ENCODE results near the gene ETV3L. TPM values are rescaled to one million over a fixed set of nuclear protein-coding genes. Genes with fewer than 3 reads are reported as not detected.

The ETV3L gene
- total RNA-seq, 2 donors from 2014 or later, result 0.26 TPM; not detected in 1

DNA sequence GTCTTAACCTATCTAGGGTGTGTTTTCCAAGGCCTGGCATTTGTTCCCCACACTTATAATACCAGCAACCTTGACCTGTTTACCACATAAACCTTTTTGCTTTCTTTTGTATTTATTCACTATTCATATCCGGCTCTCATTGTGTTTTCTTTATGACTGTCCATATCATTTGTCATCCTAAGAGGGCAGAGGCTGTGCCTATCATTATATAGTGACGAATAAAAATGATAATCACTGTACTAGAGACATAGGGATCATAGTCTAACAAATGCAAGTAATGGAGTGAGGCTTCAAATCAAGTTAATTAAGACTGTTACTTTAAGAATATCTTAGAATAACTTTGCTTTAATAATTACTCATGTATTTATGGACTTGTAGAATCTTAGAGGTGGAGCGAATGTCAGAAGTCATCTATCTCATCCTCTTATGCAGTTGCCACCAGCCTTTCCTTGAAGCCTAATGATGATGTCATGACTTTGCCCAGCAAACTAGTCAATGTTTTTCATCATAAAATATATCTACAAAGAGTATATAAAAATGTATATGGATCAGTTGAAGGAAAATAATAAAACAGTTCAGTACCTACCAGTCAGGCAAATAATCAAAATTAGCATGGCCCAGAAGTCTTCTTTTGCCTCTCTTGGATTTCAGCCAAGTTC, 43.3 kb upstream of the ETV3L start:
- WGBS, 2 experiments (ENCODE audit: insufficient coverage in 1 of 2, insufficient read length in 1 of 2), result 90 to 92% methylated on average over 2 to 3 of the region's 3 CpGs
- H3K4me3 Mint-ChIP-seq, result no peak overlapping the region

DNA sequence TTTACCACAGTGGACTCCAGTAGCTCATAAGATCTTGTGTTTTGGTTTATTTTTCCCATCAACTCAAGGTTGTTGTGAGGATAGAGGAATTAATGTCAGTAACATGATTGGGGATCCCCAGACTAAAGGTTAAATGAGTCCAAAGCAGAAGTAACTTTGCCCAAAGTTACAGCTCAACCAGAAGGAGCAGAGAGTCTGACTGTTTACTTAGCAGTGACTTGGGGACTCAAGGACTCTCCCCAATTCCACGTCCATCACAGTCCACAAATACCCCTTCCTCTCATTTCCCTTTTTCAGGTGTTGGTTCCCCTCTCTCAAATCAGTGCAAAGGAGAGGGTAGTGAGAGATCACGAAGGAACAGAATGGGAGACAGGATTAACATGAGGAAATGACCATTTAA, 42.6 kb upstream of the ETV3L start:
- Histone ChIP-seq H3K4me3 (ENCODE audit: low read length) (no peak overlapping the region), H3K27me3 (ENCODE audit: control insufficient read depth, insufficient read depth, low read length, poor library complexity, severe bottlenecking) (no peaks in the 10 kb centered on the region), H3K27ac (ENCODE audit: low read depth, low read length) (no peak overlapping the region), H3K9ac (ENCODE audit: extremely low read depth, low read length, poor library complexity, severe bottlenecking) (no peak overlapping the region), H3K4me1 (ENCODE audit: control insufficient read depth, insufficient read depth, low read length) (peaks cover 20% of the 10 kb centered on the region), H3K9me3 (ENCODE audit: control insufficient read depth, low read length) (no peaks in the 10 kb centered on the region), H3K36me3 (ENCODE audit: control insufficient read depth, insufficient read depth, low read length) (no peaks in the 10 kb centered on the region)
- H3K27me3 Mint-ChIP-seq (ENCODE audit: insufficient read depth), result no peaks in the 10 kb centered on the region
- 62% methylated on average over 2 of the region's 2 CpGs; no CpG with 5 or more reads in 1 of the 2 experiments for WGBS, 2 experiments (ENCODE audit: insufficient coverage in 1 of 2, insufficient read length in 1 of 2)
- H3K36me3 Mint-ChIP-seq (ENCODE audit: low read depth), result no peaks in the 10 kb centered on the region
- no peak for DNase-seq
- H3K4me1 Mint-ChIP-seq, result peaks cover 54% of the 10 kb centered on the region
- H3K9me3 Mint-ChIP-seq, result no peaks in the 10 kb centered on the region
- TF ChIP-seq, protein P1, sequence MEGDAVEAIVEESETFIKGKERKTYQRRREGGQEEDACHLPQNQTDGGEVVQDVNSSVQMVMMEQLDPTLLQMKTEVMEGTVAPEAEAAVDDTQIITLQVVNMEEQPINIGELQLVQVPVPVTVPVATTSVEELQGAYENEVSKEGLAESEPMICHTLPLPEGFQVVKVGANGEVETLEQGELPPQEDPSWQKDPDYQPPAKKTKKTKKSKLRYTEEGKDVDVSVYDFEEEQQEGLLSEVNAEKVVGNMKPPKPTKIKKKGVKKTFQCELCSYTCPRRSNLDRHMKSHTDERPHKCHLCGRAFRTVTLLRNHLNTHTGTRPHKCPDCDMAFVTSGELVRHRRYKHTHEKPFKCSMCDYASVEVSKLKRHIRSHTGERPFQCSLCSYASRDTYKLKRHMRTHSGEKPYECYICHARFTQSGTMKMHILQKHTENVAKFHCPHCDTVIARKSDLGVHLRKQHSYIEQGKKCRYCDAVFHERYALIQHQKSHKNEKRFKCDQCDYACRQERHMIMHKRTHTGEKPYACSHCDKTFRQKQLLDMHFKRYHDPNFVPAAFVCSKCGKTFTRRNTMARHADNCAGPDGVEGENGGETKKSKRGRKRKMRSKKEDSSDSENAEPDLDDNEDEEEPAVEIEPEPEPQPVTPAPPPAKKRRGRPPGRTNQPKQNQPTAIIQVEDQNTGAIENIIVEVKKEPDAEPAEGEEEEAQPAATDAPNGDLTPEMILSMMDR (conservative IDR thresholded peaks at IDR 0.05), result no peak
- H3K4me3 Mint-ChIP-seq, result no peak overlapping the region
- H3K27ac Mint-ChIP-seq, result no peak overlapping the region

More for the DNA sequence above, 43.3 kb upstream of the ETV3L start:
- no peaks in the 10 kb centered on the region for H3K36me3 ChIP-seq (ENCODE audit: control insufficient read depth, insufficient read depth, low read length)
- Mint-ChIP-seq H3K27me3 (ENCODE audit: insufficient read depth) (no peaks in the 10 kb centered on the region), H3K4me1 (peaks cover 55% of the 10 kb centered on the region), H3K9me3 (no peaks in the 10 kb centered on the region), H3K36me3 (ENCODE audit: low read depth) (no peaks in the 10 kb centered on the region), H3K27ac (no peak overlapping the region)
- no peak for DNase-seq
- H3K4me3 ChIP-seq (ENCODE audit: low read length), result no peak overlapping the region
- no peak overlapping the region for H3K9ac ChIP-seq (ENCODE audit: extremely low read depth, low read length, poor library complexity, severe bottlenecking)
- H3K27me3 ChIP-seq (ENCODE audit: control insufficient read depth, insufficient read depth, low read length, poor library complexity, severe bottlenecking), result no peaks in the 10 kb centered on the region
- no peak overlapping the region for H3K27ac ChIP-seq (ENCODE audit: low read depth, low read length)
- TF ChIP-seq, protein P1 (conservative IDR thresholded peaks at IDR 0.05), result no peak
- peaks cover 20% of the 10 kb centered on the region for H3K4me1 ChIP-seq (ENCODE audit: control insufficient read depth, insufficient read depth, low read length)
- no peaks in the 10 kb centered on the region for H3K9me3 ChIP-seq (ENCODE audit: control insufficient read depth, low read length)

DNA sequence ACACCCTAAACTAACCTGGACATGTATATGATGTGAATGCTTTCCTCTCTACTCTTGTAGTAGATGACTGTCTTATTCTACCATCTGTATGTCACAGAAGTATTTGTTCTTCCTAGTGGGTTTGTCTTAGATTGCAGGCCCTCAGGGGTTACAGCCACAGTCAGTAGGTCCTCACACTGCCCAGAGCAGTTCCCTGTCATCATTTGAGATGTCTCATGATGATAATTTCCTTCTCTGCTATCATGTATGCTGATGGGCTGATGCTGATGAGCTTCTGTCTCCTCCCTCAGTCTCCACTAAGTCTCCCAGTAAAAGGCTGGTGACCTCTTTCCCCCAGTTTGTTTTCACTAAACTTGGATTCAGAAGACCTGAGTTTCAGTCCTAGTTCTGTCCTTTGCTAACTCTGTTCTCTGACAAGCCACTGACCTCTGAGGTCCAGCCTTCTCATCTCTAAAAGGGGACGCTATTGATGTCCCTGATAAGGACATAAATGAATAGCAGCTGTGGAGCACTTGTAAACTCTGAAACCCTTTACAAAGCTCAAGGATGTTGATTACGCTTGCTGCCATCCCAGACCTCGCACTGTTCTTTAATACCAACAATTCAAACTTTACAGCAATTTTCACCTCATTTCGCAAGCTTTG, 41.7 kb upstream of the ETV3L start:
- 80 to 86% methylated on average over 2 to 4 of the region's 4 CpGs for WGBS, 2 experiments (ENCODE audit: insufficient coverage in 1 of 2, insufficient read length in 1 of 2)
- TF ChIP-seq, protein P1 (conservative IDR thresholded peaks at IDR 0.05), result no peak
- no peaks in the 10 kb centered on the region for H3K27me3 ChIP-seq (ENCODE audit: control insufficient read depth, insufficient read depth, low read length, poor library complexity, severe bottlenecking)
- Mint-ChIP-seq H3K27me3 (ENCODE audit: insufficient read depth) (no peaks in the 10 kb centered on the region), H3K36me3 (ENCODE audit: low read depth) (no peaks in the 10 kb centered on the region), H3K4me1 (peaks cover 62% of the 10 kb centered on the region), H3K27ac (peak overlapping the region; percentile 56), H3K4me3 (no peak overlapping the region), H3K9me3 (no peaks in the 10 kb centered on the region)
- no peaks in the 10 kb centered on the region for H3K9me3 ChIP-seq (ENCODE audit: control insufficient read depth, low read length)
- no peak overlapping the region for H3K27ac ChIP-seq (ENCODE audit: low read depth, low read length)
- H3K36me3 ChIP-seq (ENCODE audit: control insufficient read depth, insufficient read depth, low read length), result no peaks in the 10 kb centered on the region
- H3K9ac ChIP-seq (ENCODE audit: extremely low read depth, low read length, poor library complexity, severe bottlenecking), result no peak overlapping the region
- no peak overlapping the region for H3K4me3 ChIP-seq (ENCODE audit: low read length)
- DNase-seq, result no peak
- H3K4me1 ChIP-seq (ENCODE audit: control insufficient read depth, insufficient read depth, low read length), result peaks cover 23% of the 10 kb centered on the region
